Measurements from ENCODE around the gene PCGF3. TPM values are rescaled to one million over a fixed set of nuclear protein-coding genes. Genes with fewer than 3 reads are reported as not detected.
A peak's percentile ranks its signal among the peaks of the same experiment; 100 is the strongest.

PCGF3 gene
- total and polyA plus RNA-seq, 10 of the 15 experiments (the other 5 are each of a cell fraction or from before 2014, with no cell fraction given): 2.2 to 43.8 (median 15.9) TPM

DNA sequence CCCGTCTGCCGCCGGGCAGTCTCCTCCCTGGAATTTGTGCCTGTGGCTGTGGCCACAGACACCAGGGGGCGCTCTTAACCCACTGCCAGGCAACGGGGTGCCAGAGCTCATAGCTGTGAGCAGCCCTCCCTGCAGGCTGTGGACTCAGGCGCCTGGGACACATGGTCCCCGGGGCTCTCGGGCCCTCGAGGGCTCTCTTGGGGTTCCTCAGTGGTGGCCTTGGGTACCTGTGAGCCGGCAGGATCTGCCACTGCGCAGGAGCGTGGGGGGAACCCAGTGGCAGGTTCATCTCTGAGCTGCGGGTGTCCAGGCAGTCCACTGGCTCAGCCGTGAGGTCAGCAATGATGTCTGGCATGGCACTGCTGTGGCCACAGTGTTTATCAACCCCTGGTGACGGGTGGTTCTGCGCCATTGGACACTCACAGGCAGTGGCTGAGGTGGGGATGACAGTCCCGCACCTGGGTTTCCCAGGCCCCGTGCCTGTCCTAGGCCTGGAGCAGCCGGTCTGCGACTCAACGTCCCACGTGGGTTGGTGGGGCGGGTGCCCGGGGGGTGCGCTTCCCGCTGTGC is 37.2 kb downstream of the PCGF3 start (continued):
- TF ChIP-seq, protein P1, sequence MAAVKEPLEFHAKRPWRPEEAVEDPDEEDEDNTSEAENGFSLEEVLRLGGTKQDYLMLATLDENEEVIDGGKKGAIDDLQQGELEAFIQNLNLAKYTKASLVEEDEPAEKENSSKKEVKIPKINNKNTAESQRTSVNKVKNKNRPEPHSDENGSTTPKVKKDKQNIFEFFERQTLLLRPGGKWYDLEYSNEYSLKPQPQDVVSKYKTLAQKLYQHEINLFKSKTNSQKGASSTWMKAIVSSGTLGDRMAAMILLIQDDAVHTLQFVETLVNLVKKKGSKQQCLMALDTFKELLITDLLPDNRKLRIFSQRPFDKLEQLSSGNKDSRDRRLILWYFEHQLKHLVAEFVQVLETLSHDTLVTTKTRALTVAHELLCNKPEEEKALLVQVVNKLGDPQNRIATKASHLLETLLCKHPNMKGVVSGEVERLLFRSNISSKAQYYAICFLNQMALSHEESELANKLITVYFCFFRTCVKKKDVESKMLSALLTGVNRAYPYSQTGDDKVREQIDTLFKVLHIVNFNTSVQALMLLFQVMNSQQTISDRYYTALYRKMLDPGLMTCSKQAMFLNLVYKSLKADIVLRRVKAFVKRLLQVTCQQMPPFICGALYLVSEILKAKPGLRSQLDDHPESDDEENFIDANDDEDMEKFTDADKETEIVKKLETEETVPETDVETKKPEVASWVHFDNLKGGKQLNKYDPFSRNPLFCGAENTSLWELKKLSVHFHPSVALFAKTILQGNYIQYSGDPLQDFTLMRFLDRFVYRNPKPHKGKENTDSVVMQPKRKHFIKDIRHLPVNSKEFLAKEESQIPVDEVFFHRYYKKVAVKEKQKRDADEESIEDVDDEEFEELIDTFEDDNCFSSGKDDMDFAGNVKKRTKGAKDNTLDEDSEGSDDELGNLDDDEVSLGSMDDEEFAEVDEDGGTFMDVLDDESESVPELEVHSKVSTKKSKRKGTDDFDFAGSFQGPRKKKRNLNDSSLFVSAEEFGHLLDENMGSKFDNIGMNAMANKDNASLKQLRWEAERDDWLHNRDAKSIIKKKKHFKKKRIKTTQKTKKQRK (IDR thresholded peaks at IDR 0.05; ENCODE audit: low read depth, low read length): no peak
- TF ChIP-seq SMC3 (IDR thresholded peaks at IDR 0.05; ENCODE audit: borderline replicate concordance, low read length): peak; percentile 80

DNA sequence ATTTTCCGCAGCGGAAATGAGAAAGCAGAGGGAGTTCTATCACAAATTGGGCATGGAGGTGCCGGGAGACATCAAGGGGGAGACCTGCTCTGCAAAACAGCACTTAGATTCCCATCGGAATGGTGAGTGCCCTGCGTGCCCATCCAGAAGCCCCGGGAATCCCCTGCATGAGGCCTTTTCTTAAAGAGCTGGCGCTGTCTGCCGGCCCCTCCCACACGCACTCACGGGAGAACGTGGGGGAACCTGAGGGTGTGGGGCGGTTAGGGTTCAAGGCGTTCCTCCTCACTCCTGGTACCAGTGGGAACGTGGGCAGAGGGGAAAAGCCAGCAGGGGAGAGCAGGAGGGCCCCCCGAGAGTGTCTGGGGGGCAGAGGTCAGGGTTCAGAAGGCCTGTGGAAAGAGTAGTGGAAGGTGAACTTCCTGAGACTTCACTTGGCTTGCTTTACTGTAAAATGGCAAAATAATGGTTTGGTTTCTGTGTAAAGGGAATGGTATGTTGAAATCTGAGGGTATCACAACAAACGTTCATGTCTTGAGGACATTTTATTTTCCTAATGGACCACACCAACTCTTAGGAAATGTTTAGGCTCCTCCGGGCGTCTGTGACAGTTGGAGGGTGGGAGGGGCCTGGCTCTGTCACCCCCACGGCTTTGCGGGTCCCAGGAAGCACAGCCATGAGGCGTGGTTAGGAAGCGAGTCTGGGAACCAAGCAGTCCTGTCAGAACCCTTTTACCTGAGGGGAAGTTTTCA is 38.0 kb downstream of the PCGF3 start:
- ATAC-seq: no peak
- H3K36me3 ChIP-seq (ENCODE audit: control insufficient read depth in 2 of 2, insufficient read depth in 2 of 2, low read length in 1 of 2): peaks cover 0 to 5% of the 10 kb centered on the region in 2 experiments; a peak in 3 of 4 replicates
- intact Hi-C loops (cut with micrococcal nuclease; ENCODE audit: unreplicated experiment): loop anchor here (2.0 kb wide), 1 partner anchor 243 kb away; the partner anchor contains the start of gene IDUA
- no peak overlapping the region for H3K4me3 ChIP-seq
- FAIRE-seq: no peak
- no peak overlapping the region for H2AFZ ChIP-seq (ENCODE audit: control insufficient read depth, low read depth, low read length)
- RAD21 ChIA-PET (ENCODE audit: unreplicated experiment): interaction anchor here (1.0 to 2.6 kb wide), 4 partner anchors 39 to 501 kb away, joined by 3 to 28 read pairs (median 6); partner anchors contain the start of gene IDUA
- in situ Hi-C loops (cut with MboI): no loop called here
- SMC1A ChIA-PET (ENCODE audit: uncharacterized antibody, unreplicated experiment): interaction anchor here (1.5 to 1.8 kb wide), 2 partner anchors 72 to 243 kb away, joined by 3 to 9 read pairs; partner anchors contain the start of gene IDUA
- WGBS (ENCODE audit: insufficient coverage, insufficient replicate concordance, low lambda C conversion rate, missing lambda C conversion rate): 74% methylated on average over 22 of the region's 22 CpGs
- BruUV-seq (replicated peaks): no TSS peak
- no peaks in the 10 kb centered on the region for H3K79me2 ChIP-seq (ENCODE audit: control insufficient read depth, insufficient read depth, low read length)
- no peaks in the 10 kb centered on the region for H3K4me1 ChIP-seq (ENCODE audit: control insufficient read depth, insufficient read depth, low read length)
- DNase-seq (ENCODE audit: low read depth, low spot score): no peak
- no peaks in the 10 kb centered on the region for H4K20me1 ChIP-seq (ENCODE audit: control insufficient read depth, insufficient read depth)
- POLR2A ChIA-PET: no interaction called here
- no peaks in the 10 kb centered on the region for H3K9me3 ChIP-seq (replicated peaks; ENCODE audit: control insufficient read depth, insufficient read depth, low read length)
- no peak overlapping the region for H3K4me2 ChIP-seq (ENCODE audit: control insufficient read depth, insufficient read depth)
- CTCF ChIA-PET: interaction anchor here (0.8 to 4.0 kb wide), 5 partner anchors 24 to 603 kb away, joined by 3 to 46 read pairs (median 8); partner anchors contain the start of gene IDUA
- H3K27me3 ChIP-seq (replicated peaks in 1 of 2; ENCODE audit: control insufficient read depth in 2 of 2, insufficient read depth in 2 of 2, low read length in 1 of 2): no peaks in the 10 kb centered on the region
- no peak overlapping the region for H3K27ac ChIP-seq (ENCODE audit: control insufficient read depth, insufficient read depth)
- H3K9ac ChIP-seq (ENCODE audit: control insufficient read depth, insufficient read depth, low read length): no peak overlapping the region
- TF ChIP-seq RAD51 (IDR thresholded peaks at IDR 0.05): no peak
- TF ChIP-seq EED (IDR thresholded peaks at IDR 0.05; ENCODE audit: low read depth): no peak
- TF ChIP-seq WRNIP1 (IDR thresholded peaks at IDR 0.05; ENCODE audit: borderline replicate concordance, low read depth, low read length): no peak
- TF ChIP-seq SMAD1 (IDR thresholded peaks at IDR 0.05; ENCODE audit: low read depth, partially characterized antibody): no peak
- TF ChIP-seq, protein P2, sequence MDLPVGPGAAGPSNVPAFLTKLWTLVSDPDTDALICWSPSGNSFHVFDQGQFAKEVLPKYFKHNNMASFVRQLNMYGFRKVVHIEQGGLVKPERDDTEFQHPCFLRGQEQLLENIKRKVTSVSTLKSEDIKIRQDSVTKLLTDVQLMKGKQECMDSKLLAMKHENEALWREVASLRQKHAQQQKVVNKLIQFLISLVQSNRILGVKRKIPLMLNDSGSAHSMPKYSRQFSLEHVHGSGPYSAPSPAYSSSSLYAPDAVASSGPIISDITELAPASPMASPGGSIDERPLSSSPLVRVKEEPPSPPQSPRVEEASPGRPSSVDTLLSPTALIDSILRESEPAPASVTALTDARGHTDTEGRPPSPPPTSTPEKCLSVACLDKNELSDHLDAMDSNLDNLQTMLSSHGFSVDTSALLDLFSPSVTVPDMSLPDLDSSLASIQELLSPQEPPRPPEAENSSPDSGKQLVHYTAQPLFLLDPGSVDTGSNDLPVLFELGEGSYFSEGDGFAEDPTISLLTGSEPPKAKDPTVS (IDR thresholded peaks at IDR 0.05; ENCODE audit: low read depth, low read length): no peak
- TF ChIP-seq, protein P3, sequence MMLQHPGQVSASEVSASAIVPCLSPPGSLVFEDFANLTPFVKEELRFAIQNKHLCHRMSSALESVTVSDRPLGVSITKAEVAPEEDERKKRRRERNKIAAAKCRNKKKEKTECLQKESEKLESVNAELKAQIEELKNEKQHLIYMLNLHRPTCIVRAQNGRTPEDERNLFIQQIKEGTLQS (IDR thresholded peaks at IDR 0.05; ENCODE audit: borderline replicate concordance, extremely low read depth, low read depth, low read length): no peak
- no peak for TF ChIP-seq RFX5 (IDR thresholded peaks at IDR 0.05; ENCODE audit: low read depth, low read length)
- TF ChIP-seq CHD2 (IDR thresholded peaks at IDR 0.05; ENCODE audit: borderline replicate concordance, low read depth, low read length): no peak
- no peak for TF ChIP-seq NFYB (IDR thresholded peaks at IDR 0.05; ENCODE audit: insufficient read depth, low read depth, low read length)

All from GM12878 (cell line).